ENCODE results near the gene ABHD10. TPM values are rescaled to one million over a fixed set of nuclear protein-coding genes. Genes with fewer than 3 reads are reported as not detected.
A peak's percentile ranks its signal among the peaks of the same experiment; 100 is the strongest.

Gene ABHD10
- total RNA-seq, 1 experiment from 2014 or later = 41.8 TPM

DNA sequence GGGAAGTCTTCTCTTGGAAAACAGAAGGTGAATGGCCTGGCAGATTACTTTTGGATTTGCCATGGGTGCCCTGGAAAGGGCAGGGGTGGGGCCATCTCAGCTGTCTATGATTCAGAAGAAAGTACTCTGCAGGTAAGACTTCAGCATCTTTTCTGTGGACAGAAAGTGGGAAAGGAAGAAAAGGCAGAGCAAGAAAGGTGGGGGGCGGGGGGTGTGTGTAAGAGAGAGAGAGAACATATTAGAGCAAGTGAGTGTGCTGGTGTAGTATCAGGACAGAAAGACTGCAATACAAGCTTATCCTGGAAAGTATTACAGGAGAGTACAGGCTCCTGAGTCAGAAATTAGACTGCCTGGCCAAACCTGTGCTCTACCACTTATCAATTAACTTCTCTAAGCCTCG lies 25.4 kb downstream of the ABHD10 start:
- ChIA-PET POLR2A (no interaction called here), CTCF (interaction anchor here (1.6 kb wide), 1 partner anchor 9 kb away, joined by 8 read pairs; no protein-coding TSS in a partner anchor)
- no peak overlapping the region for H3K4me3 ChIP-seq (ENCODE audit: low read depth, low read length)
- Mint-ChIP-seq H3K4me1 (ENCODE audit: low read depth, unreplicated experiment) (peaks cover 31% of the 10 kb centered on the region), H3K27me3 (ENCODE audit: insufficient read depth, unreplicated experiment) (no peaks in the 10 kb centered on the region), H3K9me3 (ENCODE audit: unreplicated experiment) (no peaks in the 10 kb centered on the region), H3K36me3 (ENCODE audit: insufficient read depth, unreplicated experiment) (peaks cover 5% of the 10 kb centered on the region), H3K27ac (ENCODE audit: unreplicated experiment) (no peak overlapping the region), H3K4me3 (ENCODE audit: unreplicated experiment) (no peak overlapping the region)
- H3K36me3 ChIP-seq (ENCODE audit: control insufficient read depth, insufficient read depth, low read length) = no peaks in the 10 kb centered on the region
- H3K9me3 ChIP-seq = no peaks in the 10 kb centered on the region
- H3K27me3 ChIP-seq (replicated peaks; ENCODE audit: control insufficient read depth, insufficient read depth, low read length) = no peaks in the 10 kb centered on the region
- intact Hi-C loops (cut with micrococcal nuclease; ENCODE audit: unreplicated experiment) = no loop called here
- no peak for DNase-seq
- peaks cover 15% of the 10 kb centered on the region for H3K4me1 ChIP-seq
- no TSS peak for BruUV-seq (replicated peaks)
- TF ChIP-seq, protein P1, sequence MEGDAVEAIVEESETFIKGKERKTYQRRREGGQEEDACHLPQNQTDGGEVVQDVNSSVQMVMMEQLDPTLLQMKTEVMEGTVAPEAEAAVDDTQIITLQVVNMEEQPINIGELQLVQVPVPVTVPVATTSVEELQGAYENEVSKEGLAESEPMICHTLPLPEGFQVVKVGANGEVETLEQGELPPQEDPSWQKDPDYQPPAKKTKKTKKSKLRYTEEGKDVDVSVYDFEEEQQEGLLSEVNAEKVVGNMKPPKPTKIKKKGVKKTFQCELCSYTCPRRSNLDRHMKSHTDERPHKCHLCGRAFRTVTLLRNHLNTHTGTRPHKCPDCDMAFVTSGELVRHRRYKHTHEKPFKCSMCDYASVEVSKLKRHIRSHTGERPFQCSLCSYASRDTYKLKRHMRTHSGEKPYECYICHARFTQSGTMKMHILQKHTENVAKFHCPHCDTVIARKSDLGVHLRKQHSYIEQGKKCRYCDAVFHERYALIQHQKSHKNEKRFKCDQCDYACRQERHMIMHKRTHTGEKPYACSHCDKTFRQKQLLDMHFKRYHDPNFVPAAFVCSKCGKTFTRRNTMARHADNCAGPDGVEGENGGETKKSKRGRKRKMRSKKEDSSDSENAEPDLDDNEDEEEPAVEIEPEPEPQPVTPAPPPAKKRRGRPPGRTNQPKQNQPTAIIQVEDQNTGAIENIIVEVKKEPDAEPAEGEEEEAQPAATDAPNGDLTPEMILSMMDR (IDR thresholded peaks at IDR 0.05; ENCODE audit: insufficient read depth in 1 of 2, low read depth in 1 of 2, low read length in 1 of 2, severe bottlenecking in 1 of 2, unreplicated experiment in 1 of 2) = no peak

DNA sequence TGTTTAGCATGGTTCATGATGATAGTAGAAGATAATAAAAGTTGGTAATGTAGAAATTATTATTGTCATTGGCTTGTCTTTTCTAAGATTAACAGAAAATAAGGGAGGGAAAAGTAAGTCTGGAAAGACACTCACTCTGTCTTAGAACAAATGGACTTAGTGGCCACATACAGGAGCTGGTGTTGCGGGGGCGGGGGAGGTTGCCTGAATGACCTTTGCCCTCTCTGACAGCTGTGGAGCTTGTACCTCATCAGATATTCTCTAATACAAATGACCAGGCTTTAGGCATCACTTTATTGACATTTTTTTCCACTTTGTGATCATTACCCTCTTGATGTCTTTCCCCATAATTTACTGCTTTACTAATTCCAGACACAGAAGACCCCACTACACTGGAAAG lies 25.8 kb downstream of the ABHD10 start:
- H3K4me3 Mint-ChIP-seq (ENCODE audit: unreplicated experiment) = no peak overlapping the region
- peaks cover 31% of the 10 kb centered on the region for H3K4me1 Mint-ChIP-seq (ENCODE audit: low read depth, unreplicated experiment)
- intact Hi-C loops (cut with micrococcal nuclease; ENCODE audit: unreplicated experiment) = no loop called here
- TF ChIP-seq, protein P1 (IDR thresholded peaks at IDR 0.05; ENCODE audit: insufficient read depth in 1 of 2, low read depth in 1 of 2, low read length in 1 of 2, severe bottlenecking in 1 of 2, unreplicated experiment in 1 of 2) = no peak
- CTCF ChIA-PET = interaction anchor here (1.6 kb wide), 1 partner anchor 9 kb away, joined by 8 read pairs; no protein-coding TSS in a partner anchor
- Histone ChIP-seq H3K4me3 (ENCODE audit: low read depth, low read length) (no peak overlapping the region), H3K9me3 (no peaks in the 10 kb centered on the region), H3K27me3 (replicated peaks; ENCODE audit: control insufficient read depth, insufficient read depth, low read length) (no peaks in the 10 kb centered on the region), H3K4me1 (peaks cover 15% of the 10 kb centered on the region), H3K36me3 (ENCODE audit: control insufficient read depth, insufficient read depth, low read length) (no peaks in the 10 kb centered on the region)
- peaks cover 5% of the 10 kb centered on the region for H3K36me3 Mint-ChIP-seq (ENCODE audit: insufficient read depth, unreplicated experiment)
- H3K27ac Mint-ChIP-seq (ENCODE audit: unreplicated experiment) = no peak overlapping the region
- no peaks in the 10 kb centered on the region for H3K27me3 Mint-ChIP-seq (ENCODE audit: insufficient read depth, unreplicated experiment)
- peak; percentile 42 to 49 for DNase-seq
- POLR2A ChIA-PET = no interaction called here
- no TSS peak for BruUV-seq (replicated peaks)
- H3K9me3 Mint-ChIP-seq (ENCODE audit: unreplicated experiment) = no peaks in the 10 kb centered on the region

DNA sequence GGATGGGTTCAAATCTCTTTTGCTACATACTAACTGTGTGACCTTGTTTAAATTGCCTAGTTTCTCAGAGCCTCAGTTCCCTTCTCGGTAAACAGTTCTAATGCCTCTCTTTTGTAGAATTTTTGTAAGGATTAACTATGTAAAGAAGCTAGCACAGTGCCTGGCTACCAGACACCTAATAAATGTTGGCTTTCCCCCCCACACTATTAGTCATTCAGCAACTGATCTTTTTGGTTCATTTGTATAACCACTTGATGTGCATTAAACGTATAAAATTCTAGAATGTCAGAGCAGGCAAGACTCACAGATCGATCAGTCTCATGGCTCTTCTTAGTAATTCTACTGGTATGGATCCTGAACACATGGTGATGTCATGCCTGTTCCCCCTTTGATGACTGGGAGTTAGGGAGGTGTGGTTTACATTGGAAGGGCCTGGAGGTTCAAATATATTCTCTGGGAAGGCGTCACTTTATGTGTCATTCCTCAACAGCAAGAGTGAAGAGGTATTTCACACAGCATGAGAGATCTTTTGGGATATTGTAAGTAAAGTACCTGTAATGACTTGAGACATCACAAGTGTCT lies 26.4 kb downstream of the ABHD10 start:
- intact Hi-C loops (cut with micrococcal nuclease; ENCODE audit: unreplicated experiment) = no loop called here
- ChIA-PET CTCF (interaction anchor here (1.6 kb wide), 1 partner anchor 8 kb away, joined by 8 read pairs; no protein-coding TSS in a partner anchor), POLR2A (no interaction called here)
- H3K4me3 Mint-ChIP-seq (ENCODE audit: unreplicated experiment) = no peak overlapping the region
- Histone ChIP-seq H3K36me3 (ENCODE audit: control insufficient read depth, insufficient read depth, low read length) (no peaks in the 10 kb centered on the region), H3K9me3 (no peaks in the 10 kb centered on the region), H3K4me1 (peaks cover 15% of the 10 kb centered on the region), H3K4me3 (ENCODE audit: low read depth, low read length) (no peak overlapping the region), H3K27me3 (replicated peaks; ENCODE audit: control insufficient read depth, insufficient read depth, low read length) (no peaks in the 10 kb centered on the region)
- H3K27ac Mint-ChIP-seq (ENCODE audit: unreplicated experiment) = no peak overlapping the region
- H3K9me3 Mint-ChIP-seq (ENCODE audit: unreplicated experiment) = no peaks in the 10 kb centered on the region
- TF ChIP-seq, protein P1 (IDR thresholded peaks at IDR 0.05; ENCODE audit: insufficient read depth in 1 of 2, low read depth in 1 of 2, low read length in 1 of 2, severe bottlenecking in 1 of 2, unreplicated experiment in 1 of 2) = no peak
- DNase-seq = no peak
- peaks cover 5% of the 10 kb centered on the region for H3K36me3 Mint-ChIP-seq (ENCODE audit: insufficient read depth, unreplicated experiment)
- no TSS peak for BruUV-seq (replicated peaks)
- H3K27me3 Mint-ChIP-seq (ENCODE audit: insufficient read depth, unreplicated experiment) = no peaks in the 10 kb centered on the region
- H3K4me1 Mint-ChIP-seq (ENCODE audit: low read depth, unreplicated experiment) = peaks cover 31% of the 10 kb centered on the region

Measured in Caco-2 (cell line).